H1 (cell line): Measurements from ENCODE around the gene NKPD1. TPM values are rescaled to one million over a fixed set of nuclear protein-coding genes. Genes with fewer than 3 reads are reported as not detected.

Experiments used
- CTCF ChIA-PET: fragments of 300-600 bp; sonication (Branson Sonifier 250); formaldehyde crosslinking; loops from one replicate; lab custom pipeline; 2021; ENCODE audit not compliant: partially characterized antibody; lab: Charles Lee
- POLR2A ChIA-PET: fragments of 300-600 bp; sonication (Branson Sonifier 250); formaldehyde crosslinking; loops from one replicate; lab custom pipeline; 2021; ENCODE audit warnings: inconsistent platforms; ENCODE audit not compliant: partially characterized antibody; lab: Charles Lee
- DNase-seq, 2 experiments: peaks; one replicate each; pipeline versions ENCODE4 v3.0.0 to v3.0.0-alpha.2; 2010 to 2022; ENCODE audit warnings: low spot score in 2 of 2, low read depth in 1 of 2, mixed read lengths in 1 of 2
- FAIRE-seq: peaks from 2 replicates; lab custom pipeline; 2011; peaks lifted over from hg19 to GRCh38; lab: Jason Lieb, UNC
- H2AFZ ChIP-seq: 2 replicates; pipeline ENCODE4 v1.8.1; 2012; ENCODE audit warnings: low read length, inconsistent platforms
- H2AK5ac ChIP-seq: 2 replicates; pipeline ENCODE4 v1.6.1; 2013; ENCODE audit warnings: low read depth, low read length
- H2BK120ac ChIP-seq: replicated peaks from 2 replicates; pipeline ENCODE3; 2013; ENCODE audit warnings: low read depth, low read length, inconsistent platforms
- H2BK12ac ChIP-seq: 2 replicates; pipeline ENCODE4 v1.6.1; 2013; ENCODE audit warnings: low read depth, low read length
- H2BK15ac ChIP-seq: 2 replicates; pipeline ENCODE4 v1.6.1; 2013; ENCODE audit warnings: low read length
- H2BK20ac ChIP-seq: 2 replicates; pipeline ENCODE4 v1.6.1; 2013; ENCODE audit warnings: low read length
- H2BK5ac ChIP-seq: 2 replicates; pipeline ENCODE4 v1.6.1; 2013; ENCODE audit warnings: low read depth, low read length
- H3K14ac ChIP-seq: 2 replicates; pipeline ENCODE4 v1.6.1; 2013; ENCODE audit warnings: inconsistent platforms; ENCODE audit not compliant: insufficient read length
- H3K18ac ChIP-seq: 2 replicates; pipeline ENCODE4 v1.6.1; 2013; ENCODE audit warnings: low read length; ENCODE audit errors: extremely low read depth
- H3K23ac ChIP-seq: 2 replicates; pipeline ENCODE4 v1.6.1; 2013; ENCODE audit warnings: inconsistent platforms; ENCODE audit not compliant: insufficient read length
- H3K23me2 ChIP-seq: 2 replicates; pipeline ENCODE4 v1.6.1; 2013; ENCODE audit warnings: low read depth, low read length
- H3K27ac ChIP-seq: 2 replicates; pipeline ENCODE4 v1.6.1; 2011; ENCODE audit warnings: low read depth, low read length, inconsistent platforms
- H3K27me3 ChIP-seq, 4 experiments: replicated peaks in 1 of 4; 1 replicate in 1 of 4; 2 replicates in 3 of 4; pipeline versions ENCODE4 v1.6.1 to v1.8.1; 2011 to 2013; ENCODE audit warnings: low read length in 3 of 4, mild to moderate bottlenecking in 3 of 4, inconsistent platforms in 2 of 4, mixed read lengths in 2 of 4, moderate library complexity in 1 of 4; ENCODE audit not compliant: control insufficient read depth in 3 of 4, insufficient read depth in 3 of 4; ENCODE audit errors: extremely low read depth in 1 of 4
- H3K36me3 ChIP-seq, 4 experiments: 2 replicates each; pipeline versions ENCODE4 v1.6.1 to v1.8.1; 2011 to 2013; ENCODE audit warnings: mild to moderate bottlenecking in 4 of 4, low read length in 3 of 4, moderate library complexity in 2 of 4, control low read depth in 1 of 4, inconsistent platforms in 1 of 4; ENCODE audit not compliant: insufficient read depth in 4 of 4, control insufficient read depth in 2 of 4
- H3K4ac ChIP-seq: replicated peaks from 2 replicates; pipeline ENCODE3; 2013; ENCODE audit warnings: low read length, low read depth, mixed read lengths, inconsistent platforms; ENCODE audit not compliant: insufficient read length
- H3K4me1 ChIP-seq, 4 experiments: replicated peaks in 1 of 4; 1 replicate in 1 of 4; 2 replicates in 3 of 4; pipeline versions ENCODE4 v1.6.1 to v1.8.1; 2011 to 2013; ENCODE audit warnings: low read length in 3 of 4, inconsistent platforms in 2 of 4, mixed read lengths in 1 of 4; ENCODE audit not compliant: insufficient read depth in 4 of 4, control insufficient read depth in 3 of 4
- H3K4me2 ChIP-seq, 2 experiments: 2 replicates each; pipeline versions ENCODE4 v1.6.1 to v1.8.1; 2011 to 2013; ENCODE audit warnings: low read depth in 2 of 2, low read length in 2 of 2, control low read depth in 1 of 2, inconsistent platforms in 1 of 2, mild to moderate bottlenecking in 1 of 2; ENCODE audit not compliant: insufficient read depth in 1 of 2
- H3K4me3 ChIP-seq, 4 experiments: fragments of 200-600, 300-600 bp in 1 of 4; sonication (generic), shearing (Covaris generic), sonication (Bioruptor Twin) in 1 of 4; 2 replicates each; pipeline versions ENCODE4 v1.5.1 to v1.8.1; 2011 to 2016; ENCODE audit warnings: low read length in 4 of 4, low read depth in 3 of 4, control low read depth in 2 of 4, inconsistent platforms in 2 of 4, mild to moderate bottlenecking in 2 of 4, mixed read lengths in 1 of 4, moderate library complexity in 1 of 4; ENCODE audit not compliant: insufficient read depth in 2 of 4; ENCODE audit errors: extremely low read depth in 1 of 4
- H3K56ac ChIP-seq: replicated peaks from 2 replicates; pipeline ENCODE3; 2013; ENCODE audit warnings: low read depth, mild to moderate bottlenecking, mixed read lengths, low read length, inconsistent platforms; ENCODE audit not compliant: insufficient read length
- H3K79me1 ChIP-seq: 2 replicates; pipeline ENCODE4 v1.6.1; 2013; ENCODE audit warnings: low read depth, low read length, control low read depth
- H3K79me2 ChIP-seq, 2 experiments: 2 replicates each; pipeline versions ENCODE4 v1.6.1 to v1.8.1; 2012 to 2013; ENCODE audit warnings: low read length in 2 of 2, mild to moderate bottlenecking in 2 of 2, inconsistent platforms in 1 of 2; ENCODE audit not compliant: insufficient read depth in 2 of 2, control insufficient read depth in 1 of 2
- H3K9ac ChIP-seq, 4 experiments: replicated peaks in 1 of 4; 1 replicate in 1 of 4; 2 replicates in 3 of 4; pipeline versions ENCODE4 v1.6.1 to v1.8.1; 2011 to 2013; ENCODE audit warnings: low read depth in 3 of 4, low read length in 3 of 4, control low read depth in 2 of 4, mild to moderate bottlenecking in 2 of 4, moderate library complexity in 2 of 4, inconsistent platforms in 1 of 4; ENCODE audit errors: extremely low read depth in 1 of 4
- H3K9me3 ChIP-seq, 2 experiments: 2 replicates each; pipeline versions ENCODE4 v1.6.1 to v1.8.1; 2012 to 2013; ENCODE audit warnings: mild to moderate bottlenecking in 2 of 2, moderate library complexity in 2 of 2, control low read depth in 1 of 2, inconsistent platforms in 1 of 2, low read depth in 1 of 2, low read length in 1 of 2, mixed read lengths in 1 of 2; ENCODE audit not compliant: insufficient read depth in 2 of 2
- H4K20me1 ChIP-seq, 2 experiments: replicated peaks in 1 of 2; 2 replicates each; pipeline versions ENCODE3 to v1.8.1; 2011 to 2013; ENCODE audit warnings: inconsistent platforms in 2 of 2, low read length in 2 of 2, mild to moderate bottlenecking in 1 of 2; ENCODE audit not compliant: insufficient read depth in 2 of 2, control insufficient read depth in 1 of 2
- H4K5ac ChIP-seq: 2 replicates; pipeline ENCODE4 v1.6.1; 2013; ENCODE audit warnings: low read length, low read depth, mixed read lengths, inconsistent platforms; ENCODE audit not compliant: insufficient read length
- H4K8ac ChIP-seq: 2 replicates; pipeline ENCODE4 v1.8.0; 2013; ENCODE audit warnings: mild to moderate bottlenecking, moderate library complexity, low read length, inconsistent platforms; ENCODE audit not compliant: insufficient read depth; ENCODE audit errors: extremely low read depth
- H4K91ac ChIP-seq: replicated peaks from 2 replicates; pipeline ENCODE3; 2013; ENCODE audit warnings: low read length, mixed read lengths, inconsistent platforms; ENCODE audit not compliant: insufficient read length
- ATF3 ChIP-seq: IDR thresholded peaks from 2 replicates; pipeline ENCODE4 v1.6.1; 2011; ENCODE audit warnings: low read depth, mild to moderate bottlenecking, low read length; ENCODE audit not compliant: insufficient read depth
- EGR1 ChIP-seq: IDR thresholded peaks from 2 replicates; pipeline ENCODE4 v1.6.1; 2011; ENCODE audit warnings: low read depth, low read length, borderline replicate concordance
- JUND ChIP-seq: IDR thresholded peaks from 2 replicates; pipeline ENCODE4 v1.6.1; 2011; ENCODE audit warnings: mild to moderate bottlenecking, improper control_type of control experiment, low read length
- KDM4A ChIP-seq: IDR thresholded peaks from one replicate; pipeline ENCODE4 v1.7.1; 2012; ENCODE audit warnings: low read depth, mild to moderate bottlenecking, moderate library complexity, low read length, inconsistent platforms; ENCODE audit not compliant: severe bottlenecking
- MAFK ChIP-seq: IDR thresholded peaks from 2 replicates; pipeline ENCODE4 v1.6.1; 2012; ENCODE audit warnings: low read depth, mild to moderate bottlenecking, improper control_type of control experiment, low read length
- RXRA ChIP-seq: IDR thresholded peaks from 2 replicates; pipeline ENCODE4 v1.6.1; 2011; ENCODE audit warnings: low read depth, mild to moderate bottlenecking, low read length, moderate library complexity; ENCODE audit not compliant: insufficient read depth
- SIN3A ChIP-seq, 2 experiments: IDR thresholded peaks in 1 of 2; conservative IDR thresholded peaks in 1 of 2; 2 replicates each; pipeline ENCODE4 v1.6.1; 2011 to 2012; ENCODE audit warnings: low read length in 2 of 2, improper control_type of control experiment in 1 of 2, low read depth in 1 of 2, mild to moderate bottlenecking in 1 of 2
- SP1 ChIP-seq: IDR thresholded peaks from 2 replicates; pipeline ENCODE4 v1.6.1; 2011; ENCODE audit warnings: low read depth, low read length
- SP4 ChIP-seq: IDR thresholded peaks from 2 replicates; pipeline ENCODE4 v1.6.1; 2012; ENCODE audit warnings: low read length, inconsistent platforms
- SUZ12 ChIP-seq: fragments of 200-600 bp; sonication (generic); IDR thresholded peaks from 2 replicates; pipeline ENCODE4 v1.6.1; 2012; ENCODE audit warnings: mild to moderate bottlenecking, inconsistent platforms, low read length, moderate library complexity, mixed read lengths
- TCF12 ChIP-seq: IDR thresholded peaks from 2 replicates; pipeline ENCODE4 v1.6.1; 2011; ENCODE audit warnings: low read depth, mild to moderate bottlenecking, low read length
- YY1 ChIP-seq: IDR thresholded peaks from 2 replicates; pipeline ENCODE4 v1.6.1; 2011; ENCODE audit warnings: low read depth, mild to moderate bottlenecking, low read length
- WGBS, 2 experiments: shearing (Covaris generic) in 1 of 2; methylation state at CpG; one replicate each; pipeline versions ENCODE4 v1.1.6 to v1.1.7; 2013 to 2015; ENCODE audit warnings: low lambda C conversion rate in 2 of 2, mixed read lengths in 2 of 2, inconsistent platforms in 1 of 2, low coverage in 1 of 2, missing lambda C conversion rate in 1 of 2; ENCODE audit not compliant: insufficient replicate concordance in 2 of 2, insufficient coverage in 1 of 2, insufficient read length in 1 of 2; ENCODE audit errors: extremely low coverage in 1 of 2, missing lambda C conversion rate in 1 of 2; 5-methylcytosine and 5-hydroxymethylcytosine counted together
- polyA plus RNA-seq, 7 experiments: library from polyadenylated mRNA; depleted of rRNA in 3 of 7; stranded (reverse) in 5 of 7; unstranded in 2 of 7; fragments of >200 nt in 5 of 7; fragments of 200-250 nt in 2 of 7; gene quantifications; 1 replicate in 5 of 7; 2 replicates in 1 of 7; 4 replicates in 1 of 7; pipeline versions ENCODE4 v1.2.1 to v1.2.3, GENCODE V29; 2011 to 2013; ENCODE audit warnings: missing spikeins in 2 of 7, mixed read lengths in 2 of 7
- total RNA-seq: library from RNA; stranded (reverse); fragmentation: NEBNext Ultra II Directional; extraction: Animal tissue kit (Norgen Biotek cat#: 25700); gene quantifications from 2 replicates; pipeline ENCODE4 v1.2.1, GENCODE V29; 2021

Gene NKPD1
- total and polyA plus RNA-seq, 2 of the 8 experiments (the other 6 are each of a cell fraction or from before 2014, with no cell fraction given): 0.30 to 0.39 TPM

- CTCF ChIA-PET: interaction anchor here (1.0 to 8.3 kb wide), 5 partner anchors 9 to 134 kb away, joined by 3 to 106 read pairs (median 7); partner anchors contain the start of gene EXOC3L2
- Histone ChIP-seq H3K56ac (no peak overlapping the region), H3K9me3 (no peaks in the 10 kb centered on the region), H3K9ac (no peak overlapping the region), H4K20me1 (no peaks in the 10 kb centered on the region), H3K4me1 (no peaks in the 10 kb centered on the region), H2AK5ac (no peak overlapping the region), H3K79me1 (no peaks in the 10 kb centered on the region), H3K79me2 (no peaks in the 10 kb centered on the region), H4K5ac (no peak overlapping the region), H3K23ac (no peak overlapping the region), H3K4me3 (no peak overlapping the region), H4K8ac (no peak overlapping the region), H2AFZ (no peak overlapping the region), H3K18ac (no peak overlapping the region), H2BK12ac (no peak overlapping the region), H2BK15ac (no peak overlapping the region), H3K36me3 (no peaks in the 10 kb centered on the region), H4K91ac (no peak overlapping the region), H2BK20ac (no peak overlapping the region), H3K14ac (no peak overlapping the region), H2BK5ac (no peak overlapping the region), H3K4me2 (no peak overlapping the region), H2BK120ac (no peak overlapping the region), H3K4ac (no peak overlapping the region), H3K27ac (no peak overlapping the region), H3K23me2 (no peaks in the 10 kb centered on the region), H3K27me3 (no peaks in the 10 kb centered on the region)
- POLR2A ChIA-PET: interaction anchor here (1.5 kb wide), 1 partner anchor 46 kb away, joined by 4 read pairs; no protein-coding TSS in a partner anchor
- 91% methylated on average over 6 of the region's 6 CpGs; no CpG with 5 or more reads in 1 of the 2 experiments for WGBS, 2 experiments
- TF ChIP-seq TCF12 (no peak), RXRA (no peak), MAFK (no peak), ATF3 (no peak), SUZ12 (no peak), JUND (no peak), EGR1 (no peak), SP1 (no peak), SIN3A (conservative IDR thresholded peaks at IDR 0.05 in 1 of 2, IDR thresholded peaks at IDR 0.05 in 1 of 2; ENCODE audit: low read depth in 1 of 2, low read length in 2 of 2) (no peak), SP4 (no peak), KDM4A (no peak), YY1 (no peak)
- no peak for DNase-seq
- no peak for FAIRE-seq
Measured at GRCh38 chr19:45202637-45203036, 41.9 kb upstream of the NKPD1 start.
